ENCODE data around the gene ASB4. TPM values are rescaled to one million over a fixed set of nuclear protein-coding genes. Genes with fewer than 3 reads are reported as not detected.

ASB4 gene
- total RNA-seq, 1 experiment from 2014 or later = not detected

DNA sequence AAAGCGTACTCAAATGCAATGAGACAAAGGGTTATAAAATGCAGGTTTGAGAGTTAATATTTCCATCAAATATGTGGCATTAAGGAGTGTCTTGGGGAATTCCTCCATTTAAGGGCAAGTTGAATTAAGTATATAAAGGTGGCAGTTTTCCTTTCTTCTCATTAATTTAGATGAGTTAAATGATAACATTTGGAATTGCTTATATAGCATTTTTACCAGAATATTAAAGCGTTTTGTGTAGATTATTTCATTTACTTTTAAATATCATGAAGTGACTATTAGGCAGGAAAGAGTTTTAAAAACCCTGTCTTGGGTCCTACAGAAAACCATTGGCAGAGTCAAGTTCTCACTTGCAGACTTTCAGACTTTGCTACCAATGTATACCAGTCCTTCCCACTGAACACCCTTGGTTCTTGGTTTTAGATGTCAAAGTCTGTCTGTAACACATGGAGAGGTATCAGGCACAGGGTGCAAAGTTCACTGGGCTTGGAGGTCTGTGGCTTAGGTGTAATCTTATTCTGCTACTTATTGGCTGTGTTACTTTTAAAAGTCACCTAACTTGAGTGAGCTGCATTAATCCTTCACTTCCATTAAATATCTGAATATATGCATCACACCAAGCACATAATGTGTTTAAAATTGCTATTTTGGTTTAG, 51.0 kb downstream of the ASB4 start:
- Histone ChIP-seq H2AFZ (ENCODE audit: low read length) (no peak overlapping the region), H3K4me1 (ENCODE audit: insufficient read depth, low read length) (no peaks in the 10 kb centered on the region), H3K9me3 (ENCODE audit: low read length) (no peaks in the 10 kb centered on the region), H3K4me2 (ENCODE audit: low read length) (no peak overlapping the region), H3K79me2 (ENCODE audit: low read length) (no peaks in the 10 kb centered on the region), H3K9ac (ENCODE audit: low read length) (no peak overlapping the region), H3F3A (ENCODE audit: low read length, unreplicated experiment) (no peaks in the 10 kb centered on the region), H4K20me1 (ENCODE audit: low read length) (no peaks in the 10 kb centered on the region), H3K27me3 (ENCODE audit: low read length) (peaks cover 78% of the 10 kb centered on the region), H3K4me3 (ENCODE audit: low read length) (no peak overlapping the region), H3K9me2 (replicated peaks; ENCODE audit: low read length) (no peaks in the 10 kb centered on the region), H3K27ac (ENCODE audit: low read length) (no peak overlapping the region), H3K36me3 (ENCODE audit: low read depth, low read length) (no peaks in the 10 kb centered on the region)
- TF ChIP-seq EZH2 (IDR thresholded peaks at IDR 0.05; ENCODE audit: low read length, unreplicated experiment) (no peak), EZH2phosphoT487 (IDR thresholded peaks at IDR 0.05; ENCODE audit: borderline replicate concordance, low read length) (no peak), CTCF (conservative IDR thresholded peaks at IDR 0.05; ENCODE audit: low read depth, low read length) (no peak)
- POLR2A ChIA-PET (ENCODE audit: unreplicated experiment) = no interaction called here
- DNase-seq = no peak
- intact Hi-C loops (cut with micrococcal nuclease) = no loop called here
- no TSS peak for BruUV-seq (replicated peaks)
- ATAC-seq = no peak
- CTCF ChIA-PET = no interaction called here

DNA sequence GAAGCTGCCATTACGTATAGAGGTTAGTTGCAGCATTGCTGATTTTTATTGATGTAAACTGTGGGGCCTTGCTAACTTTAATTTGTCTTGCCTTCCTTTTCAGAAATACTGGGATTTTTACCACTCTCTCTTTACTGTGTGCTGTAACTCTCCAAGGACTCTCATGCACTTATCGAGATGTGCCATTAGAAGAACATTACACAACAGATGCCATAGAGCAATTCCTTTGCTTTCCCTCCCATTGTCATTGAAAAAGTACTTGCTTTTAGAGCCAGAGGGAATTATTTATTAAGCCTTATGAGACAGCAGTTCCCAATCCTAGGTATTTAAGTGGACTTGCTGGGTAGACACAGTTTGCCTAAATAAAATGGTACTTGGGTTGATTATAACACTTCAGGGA, 51.7 kb downstream of the ASB4 start:
- no peaks in the 10 kb centered on the region for H3K9me2 ChIP-seq (replicated peaks; ENCODE audit: low read length)
- no peaks in the 10 kb centered on the region for H3K79me2 ChIP-seq (ENCODE audit: low read length)
- intact Hi-C loops (cut with micrococcal nuclease) = no loop called here
- ChIA-PET POLR2A (ENCODE audit: unreplicated experiment) (no interaction called here), CTCF (no interaction called here)
- no TSS peak for BruUV-seq (replicated peaks)
- no peak overlapping the region for H3K4me3 ChIP-seq (ENCODE audit: low read length)
- no peak for DNase-seq
- no peak overlapping the region for H3K27ac ChIP-seq (ENCODE audit: low read length)
- H3K4me2 ChIP-seq (ENCODE audit: low read length) = no peak overlapping the region
- H4K20me1 ChIP-seq (ENCODE audit: low read length) = no peaks in the 10 kb centered on the region
- H3K9ac ChIP-seq (ENCODE audit: low read length) = no peak overlapping the region
- no peaks in the 10 kb centered on the region for H3K9me3 ChIP-seq (ENCODE audit: low read length)
- no peak overlapping the region for H2AFZ ChIP-seq (ENCODE audit: low read length)
- no peaks in the 10 kb centered on the region for H3F3A ChIP-seq (ENCODE audit: low read length, unreplicated experiment)
- H3K36me3 ChIP-seq (ENCODE audit: low read depth, low read length) = no peaks in the 10 kb centered on the region
- no peak for ATAC-seq
- TF ChIP-seq EZH2 (IDR thresholded peaks at IDR 0.05; ENCODE audit: low read length, unreplicated experiment) (no peak), CTCF (conservative IDR thresholded peaks at IDR 0.05; ENCODE audit: low read depth, low read length) (no peak), EZH2phosphoT487 (IDR thresholded peaks at IDR 0.05; ENCODE audit: borderline replicate concordance, low read length) (no peak)
- peaks cover 74% of the 10 kb centered on the region for H3K27me3 ChIP-seq (ENCODE audit: low read length)
- no peaks in the 10 kb centered on the region for H3K4me1 ChIP-seq (ENCODE audit: insufficient read depth, low read length)

DNA sequence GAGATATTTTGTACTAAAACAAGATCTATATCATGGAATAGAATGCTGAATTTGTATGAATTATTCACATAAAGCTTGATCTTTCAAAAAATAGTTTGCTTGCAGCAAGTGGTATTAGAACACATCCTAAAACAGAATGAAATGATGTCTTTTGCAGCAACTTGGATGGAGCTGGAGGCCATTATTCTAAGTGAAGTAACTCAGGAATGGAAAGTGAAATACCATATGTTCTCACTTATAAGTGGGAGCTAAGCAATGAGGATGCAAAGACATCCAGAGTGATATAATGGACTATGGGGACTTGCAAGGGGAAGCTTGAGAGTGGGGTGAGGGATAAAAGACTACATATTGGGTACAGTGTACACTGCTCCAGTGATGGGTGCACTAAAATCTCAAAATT, 53.7 kb downstream of the ASB4 start:
- ATAC-seq (no peak), DNase-seq (no peak)
- Histone ChIP-seq H3K79me2 (ENCODE audit: low read length) (no peaks in the 10 kb centered on the region), H3F3A (ENCODE audit: low read length, unreplicated experiment) (no peaks in the 10 kb centered on the region), H3K27me3 (ENCODE audit: low read length) (peaks cover 67% of the 10 kb centered on the region), H3K4me2 (ENCODE audit: low read length) (no peak overlapping the region), H3K9ac (ENCODE audit: low read length) (no peak overlapping the region), H3K27ac (ENCODE audit: low read length) (no peak overlapping the region), H3K4me3 (ENCODE audit: low read length) (no peak overlapping the region), H3K9me2 (replicated peaks; ENCODE audit: low read length) (no peaks in the 10 kb centered on the region), H4K20me1 (ENCODE audit: low read length) (no peaks in the 10 kb centered on the region), H3K9me3 (ENCODE audit: low read length) (no peaks in the 10 kb centered on the region), H3K4me1 (ENCODE audit: insufficient read depth, low read length) (no peaks in the 10 kb centered on the region), H2AFZ (ENCODE audit: low read length) (no peak overlapping the region), H3K36me3 (ENCODE audit: low read depth, low read length) (no peaks in the 10 kb centered on the region)
- TF ChIP-seq CTCF (conservative IDR thresholded peaks at IDR 0.05; ENCODE audit: low read depth, low read length) = no peak
- TF ChIP-seq EZH2 (IDR thresholded peaks at IDR 0.05; ENCODE audit: low read length, unreplicated experiment) = no peak
- TF ChIP-seq EZH2phosphoT487 (IDR thresholded peaks at IDR 0.05; ENCODE audit: borderline replicate concordance, low read length) = no peak
- CTCF ChIA-PET = interaction anchor here (0.6 kb wide), 1 partner anchor 30 kb away, joined by 3 read pairs; no protein-coding TSS in a partner anchor
- BruUV-seq (replicated peaks) = no TSS peak
- POLR2A ChIA-PET (ENCODE audit: unreplicated experiment) = no interaction called here
- intact Hi-C loops (cut with micrococcal nuclease) = no loop called here

Measured in PC-3 (cell line).